Lung (tissue), 12 donors: ENCODE data around the gene RALGAPA1. TPM values are rescaled to one million over a fixed set of nuclear protein-coding genes. Genes with fewer than 3 reads are reported as not detected.

Experiments used
- ATAC-seq: fragments of 200-7000 bp; cut with Tn5 transposase; one replicate; pipeline ENCODE4 v1.9.1; 2020; ENCODE audit warnings: moderate number of reproducible peaks; ENCODE audit not compliant: insufficient read depth, low FRiP score
- DNase-seq, 3 donors: peaks; one replicate each; pipeline ENCODE4 v3.0.0-alpha.2; 2013 to 2017
- H3K27ac ChIP-seq, 2 donors: one replicate each; pipeline ENCODE4 v1.5.1; 2013; ENCODE audit warnings: mild to moderate bottlenecking in 2 of 2, moderate library complexity in 2 of 2, control low read depth in 1 of 2, inconsistent platforms in 1 of 2, low read depth in 1 of 2, low read length in 1 of 2
- H3K27me3 ChIP-seq, 3 donors: one replicate each; pipeline ENCODE4 v1.5.1; 2013; ENCODE audit warnings: low read length in 2 of 3; ENCODE audit not compliant: control insufficient read depth in 3 of 3, insufficient read depth in 3 of 3
- H3K36me3 ChIP-seq, 4 donors: one replicate each; pipeline ENCODE4 v1.5.1; 2013; ENCODE audit warnings: low read length in 4 of 4, mild to moderate bottlenecking in 1 of 4, moderate library complexity in 1 of 4; ENCODE audit not compliant: control insufficient read depth in 4 of 4, insufficient read depth in 4 of 4
- H3K4me1 ChIP-seq, 5 donors: one replicate each; pipeline ENCODE4 v1.5.1; 2013; ENCODE audit warnings: low read length in 5 of 5, mild to moderate bottlenecking in 2 of 5, moderate library complexity in 1 of 5; ENCODE audit not compliant: control insufficient read depth in 5 of 5, insufficient read depth in 5 of 5
- H3K4me3 ChIP-seq: one replicate; pipeline ENCODE4 v1.5.1; 2013; ENCODE audit warnings: mild to moderate bottlenecking, control low read depth, moderate library complexity
- H3K9ac ChIP-seq, 2 donors: one replicate each; pipeline ENCODE4 v1.5.1; 2013; ENCODE audit warnings: low read length in 2 of 2, control low read depth in 1 of 2; ENCODE audit not compliant: insufficient read depth in 1 of 2
- H3K9me3 ChIP-seq, 4 donors: one replicate each; pipeline ENCODE4 v1.5.1; 2013; ENCODE audit warnings: low read length in 3 of 4, mild to moderate bottlenecking in 1 of 4, moderate library complexity in 1 of 4; ENCODE audit not compliant: control insufficient read depth in 4 of 4, insufficient read depth in 3 of 4
- CTCF ChIP-seq: IDR thresholded peaks from 2 replicates; pipeline ENCODE4 v1.5.1; 2012; ENCODE audit warnings: mild to moderate bottlenecking; ENCODE audit errors: control extremely low read depth, extremely low read depth
- WGBS, 2 donors: extraction: QIAGEN DNeasy Blood & Tissue Kit; methylation state at CpG; one replicate each; pipeline ENCODE4 v1.1.7; 2013; 5-methylcytosine and 5-hydroxymethylcytosine counted together
- polyA plus RNA-seq, 2 donors: library from polyadenylated mRNA; stranded (reverse); fragments of 200-250 nt; gene quantifications; one replicate each; pipeline ENCODE4 v1.2.1, GENCODE V29; 2013
- total RNA-seq, 2 donors: library from RNA; depleted of rRNA in 1 of 2; stranded (reverse); fragments of >200 nt in 1 of 2; gene quantifications; one replicate each; pipeline ENCODE4 v1.2.1, GENCODE V29; 2014 to 2021
- donor health status: control.
- donor health status: control.
- donor health status: Bipolar disorder and iron deficiency.
- donor health status: healthy.
- donor health status: DM: yes; HTN: yes; CAD: no.

Gene RALGAPA1
- total and polyA plus RNA-seq, 4 donors, result 9.4 to 188 (median 44.9) TPM

- TF ChIP-seq CTCF, result no peak
- Histone ChIP-seq H3K27me3 (no peaks in the 10 kb centered on the region), H3K27ac (no peak overlapping the region), H3K9ac (no peak overlapping the region), H3K4me3 (no peak overlapping the region), H3K9me3 (no peaks in the 10 kb centered on the region), H3K4me1 (peaks cover 0 to under 1% (median 0%) of the 10 kb centered on the region in 5 donors), H3K36me3 (peaks cover 1 to 22% (median 8%) of the 10 kb centered on the region in 4 donors)
- ATAC-seq (no peak), DNase-seq (peak in 2 of 3 donors; percentile 53 to 59)
- 78 to 86% methylated on average over 2 of the region's 2 CpGs for WGBS, 2 donors
Observed at GRCh38 chr14:35637851-35638250, 171.2 kb downstream of the RALGAPA1 start.

GRCh38 chr14:35637269-35637668, 171.8 kb downstream of the RALGAPA1 start:
- no peak overlapping the region for H3K9ac ChIP-seq
- H3K4me1 ChIP-seq, result peaks cover 0 to 6% (median 0%) of the 10 kb centered on the region in 5 donors
- no peak for TF ChIP-seq CTCF
- DNase-seq, result no peak
- peaks cover 0 to 22% (median 6%) of the 10 kb centered on the region in 4 donors for H3K36me3 ChIP-seq
- no peak overlapping the region for H3K4me3 ChIP-seq
- no peaks in the 10 kb centered on the region for H3K9me3 ChIP-seq
- H3K27me3 ChIP-seq, result no peaks in the 10 kb centered on the region
- 97 to 100% methylated on average over 2 of the region's 2 CpGs for WGBS, 2 donors
- H3K27ac ChIP-seq, result no peak overlapping the region
- ATAC-seq, result no peak

- ATAC-seq, result peak; percentile 41
- Histone ChIP-seq H3K4me1 (peaks cover 0 to 6% (median 0%) of the 10 kb centered on the region in 5 donors), H3K4me3 (no peak overlapping the region), H3K27me3 (no peaks in the 10 kb centered on the region), H3K27ac (no peak overlapping the region), H3K9ac (no peak overlapping the region), H3K9me3 (no peaks in the 10 kb centered on the region), H3K36me3 (peaks cover 0 to 10% (median 3%) of the 10 kb centered on the region in 4 donors)
- peak in 2 of 3 donors; percentile 54 to 59 for DNase-seq
- no peak for TF ChIP-seq CTCF
- whole genome bisulfite sequencing, 2 donors, result 32 to 44% methylated on average over 1 of the region's 1 CpG
Observed at GRCh38 chr14:35632676-35633075, 176.4 kb downstream of the RALGAPA1 start.

- Histone ChIP-seq H3K9ac (no peak overlapping the region), H3K4me3 (no peak overlapping the region), H3K27me3 (no peaks in the 10 kb centered on the region), H3K9me3 (no peaks in the 10 kb centered on the region), H3K27ac (no peak overlapping the region), H3K4me1 (peaks cover 0 to 6% (median 0%) of the 10 kb centered on the region in 5 donors), H3K36me3 (peaks cover 0 to 10% (median 3%) of the 10 kb centered on the region in 4 donors)
- no peak for ATAC-seq
- peak in 1 of 3 donors; percentile 1 for DNase-seq
- TF ChIP-seq CTCF, result no peak
- 88 to 95% methylated on average over 3 of the region's 3 CpGs for WGBS, 2 donors
Observed at GRCh38 chr14:35632271-35632670, 176.8 kb downstream of the RALGAPA1 start.
